ENCODE measurements around the gene FMNL1.

The FMNL1 gene

DNA sequence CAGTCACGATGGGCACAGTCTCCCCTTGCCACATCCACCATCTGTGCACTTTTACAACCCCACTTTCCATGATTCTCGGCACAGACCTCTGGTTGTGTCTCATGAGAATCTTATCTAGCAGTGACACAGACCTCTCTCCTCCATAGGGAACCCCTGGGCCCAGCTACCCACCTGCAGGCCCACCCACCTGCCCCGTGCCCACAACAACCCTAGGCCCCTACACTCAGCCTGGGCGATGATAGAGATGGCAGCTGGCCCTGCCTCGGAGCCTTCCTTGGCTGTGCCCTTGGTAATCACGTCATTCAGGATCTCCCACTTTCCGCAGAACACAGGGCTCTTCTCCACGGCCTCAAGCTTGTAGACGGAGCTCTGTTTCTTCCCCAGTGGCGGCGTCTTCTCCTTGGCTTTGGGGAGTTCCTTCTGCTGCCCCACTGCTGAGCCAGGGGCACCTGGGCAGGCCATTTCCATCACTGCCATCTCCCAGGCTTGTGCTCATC is 68.6 kb downstream of the FMNL1 start:
- TF ChIP-seq, protein P1, sequence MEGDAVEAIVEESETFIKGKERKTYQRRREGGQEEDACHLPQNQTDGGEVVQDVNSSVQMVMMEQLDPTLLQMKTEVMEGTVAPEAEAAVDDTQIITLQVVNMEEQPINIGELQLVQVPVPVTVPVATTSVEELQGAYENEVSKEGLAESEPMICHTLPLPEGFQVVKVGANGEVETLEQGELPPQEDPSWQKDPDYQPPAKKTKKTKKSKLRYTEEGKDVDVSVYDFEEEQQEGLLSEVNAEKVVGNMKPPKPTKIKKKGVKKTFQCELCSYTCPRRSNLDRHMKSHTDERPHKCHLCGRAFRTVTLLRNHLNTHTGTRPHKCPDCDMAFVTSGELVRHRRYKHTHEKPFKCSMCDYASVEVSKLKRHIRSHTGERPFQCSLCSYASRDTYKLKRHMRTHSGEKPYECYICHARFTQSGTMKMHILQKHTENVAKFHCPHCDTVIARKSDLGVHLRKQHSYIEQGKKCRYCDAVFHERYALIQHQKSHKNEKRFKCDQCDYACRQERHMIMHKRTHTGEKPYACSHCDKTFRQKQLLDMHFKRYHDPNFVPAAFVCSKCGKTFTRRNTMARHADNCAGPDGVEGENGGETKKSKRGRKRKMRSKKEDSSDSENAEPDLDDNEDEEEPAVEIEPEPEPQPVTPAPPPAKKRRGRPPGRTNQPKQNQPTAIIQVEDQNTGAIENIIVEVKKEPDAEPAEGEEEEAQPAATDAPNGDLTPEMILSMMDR (IDR thresholded peaks at IDR 0.05; ENCODE audit: unreplicated experiment in 3 of 3) = no peak
- H3K4me3 Mint-ChIP-seq = no peak overlapping the region
- H3K9me3 Mint-ChIP-seq = no peaks in the 10 kb centered on the region
- H3K27ac Mint-ChIP-seq = peak overlapping the region in 1 of 3 experiments; percentile 72
- H3K36me3 Mint-ChIP-seq (ENCODE audit: low read depth) = peaks cover 22% of the 10 kb centered on the region
- no peaks in the 10 kb centered on the region for H3K27me3 Mint-ChIP-seq (ENCODE audit: low read depth)
- peaks cover 82% of the 10 kb centered on the region for H3K4me1 Mint-ChIP-seq

GRCh38 chr17:45291171-45291805 is 69.6 kb downstream of the FMNL1 start:
- Mint-ChIP-seq H3K4me3 (peak overlapping the region in 1 of 3 experiments; percentile 14), H3K36me3 (ENCODE audit: low read depth) (peaks cover 17% of the 10 kb centered on the region), H3K27me3 (ENCODE audit: low read depth) (no peaks in the 10 kb centered on the region), H3K27ac (peak overlapping the region in 2 of 3 experiments; percentile 72 to 73), H3K9me3 (no peaks in the 10 kb centered on the region), H3K4me1 (peaks cover 82% of the 10 kb centered on the region)
- TF ChIP-seq, protein P1 (IDR thresholded peaks at IDR 0.05; ENCODE audit: unreplicated experiment in 3 of 3) = no peak

DNA sequence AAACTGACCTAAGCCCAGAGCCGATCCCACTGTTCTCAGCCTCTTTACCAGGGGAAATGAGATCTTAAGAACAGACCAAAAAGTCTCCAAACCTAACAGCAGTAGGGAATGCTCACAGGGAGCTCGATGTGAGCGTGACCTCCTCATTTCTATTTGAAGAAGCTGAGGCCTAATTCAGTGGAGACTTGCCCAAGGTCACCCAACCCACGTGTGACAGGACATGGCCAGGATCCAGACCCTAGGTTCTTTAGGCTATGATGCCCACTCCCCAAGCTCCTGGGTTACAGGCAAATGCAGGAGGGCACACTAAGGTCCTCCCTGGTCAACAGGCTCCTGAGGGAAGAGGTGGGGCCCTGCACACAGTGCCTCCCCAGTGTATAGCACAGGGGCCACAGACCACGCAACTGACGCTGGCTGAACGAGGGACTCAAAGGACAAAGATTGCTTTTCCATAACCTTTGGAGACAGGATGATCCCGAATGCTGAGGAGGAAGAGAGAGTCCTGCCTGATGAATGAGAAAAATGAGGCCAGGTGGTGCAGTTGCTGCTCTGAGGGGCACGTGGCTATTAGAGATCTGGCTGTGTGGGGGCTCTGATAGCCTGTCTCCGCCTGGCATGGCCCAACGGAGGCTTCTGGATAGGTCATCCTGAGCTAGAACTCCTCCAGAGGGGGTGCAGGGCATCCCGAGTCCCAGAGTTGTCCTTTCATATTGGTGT is 71.2 kb downstream of the FMNL1 start:
- Mint-ChIP-seq H3K36me3 (ENCODE audit: low read depth) (peaks cover 14% of the 10 kb centered on the region), H3K9me3 (no peaks in the 10 kb centered on the region), H3K27me3 (ENCODE audit: low read depth) (peaks cover 3% of the 10 kb centered on the region), H3K4me1 (peaks cover 81% of the 10 kb centered on the region), H3K4me3 (no peak overlapping the region), H3K27ac (peak overlapping the region in 1 of 3 experiments; percentile 83)
- TF ChIP-seq, protein P1 (IDR thresholded peaks at IDR 0.05; ENCODE audit: unreplicated experiment in 3 of 3) = no peak

GRCh38 chr17:45293413-45294211 is 71.9 kb downstream of the FMNL1 start:
- no peaks in the 10 kb centered on the region for H3K9me3 Mint-ChIP-seq
- peaks cover 3% of the 10 kb centered on the region for H3K27me3 Mint-ChIP-seq (ENCODE audit: low read depth)
- peaks cover 14% of the 10 kb centered on the region for H3K36me3 Mint-ChIP-seq (ENCODE audit: low read depth)

DNA sequence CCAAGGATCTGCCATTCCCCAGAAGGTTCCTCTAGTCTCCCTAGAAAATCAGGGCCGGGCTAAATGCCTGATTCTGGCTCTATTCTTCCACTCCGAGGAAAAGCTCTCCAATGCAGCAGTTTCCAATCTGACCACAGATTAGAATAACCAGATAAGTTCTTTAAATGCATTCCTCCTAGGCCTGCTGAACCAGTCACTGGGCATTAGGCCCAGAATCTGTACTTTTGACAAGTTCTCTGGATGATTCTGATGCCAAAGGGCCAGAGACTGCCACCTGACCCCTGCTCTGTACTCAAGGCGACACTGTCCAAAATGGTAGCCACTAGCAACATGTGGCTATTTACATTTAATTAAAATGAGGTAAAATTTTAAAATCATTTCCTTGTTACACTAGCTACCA is 72.8 kb downstream of the FMNL1 start:
- Mint-ChIP-seq H3K4me3 (no peak overlapping the region), H3K27me3 (ENCODE audit: low read depth) (peaks cover 3% of the 10 kb centered on the region), H3K9me3 (no peaks in the 10 kb centered on the region), H3K36me3 (ENCODE audit: low read depth) (peaks cover 14% of the 10 kb centered on the region), H3K4me1 (peaks cover 84% of the 10 kb centered on the region), H3K27ac (peak overlapping the region; percentile 32 to 83 (median 72))
- TF ChIP-seq, protein P1 (IDR thresholded peaks at IDR 0.05; ENCODE audit: unreplicated experiment in 3 of 3) = no peak

More at GRCh38 chr17:45293413-45294211, 71.9 kb downstream of the FMNL1 start:
- TF ChIP-seq, protein P1 (IDR thresholded peaks at IDR 0.05; ENCODE audit: unreplicated experiment in 3 of 3) = no peak
- Mint-ChIP-seq H3K27ac (peak overlapping the region; percentile 20 to 83 (median 72)), H3K4me3 (no peak overlapping the region), H3K4me1 (peaks cover 84% of the 10 kb centered on the region)

All from nephron (organoid).